GM19193 (cell line): Measurements from ENCODE around the gene VPS25.

Experiments used
- POLR2A ChIP-seq: IDR thresholded peaks from 4 replicates; pipeline ENCODE4 v1.6.1; 2011; ENCODE audit not compliant: insufficient read depth, insufficient read length; ENCODE audit errors: extremely low read depth

The VPS25 gene

GRCh38 chr17:42782166-42783061 lies 9.2 kb downstream of the VPS25 start:
- no peak for TF ChIP-seq POLR2A

- TF ChIP-seq POLR2A: no peak
These were observed 10.0 kb downstream of the VPS25 start for GRCh38 chr17:42783062-42783790.

GRCh38 chr17:42783791-42784138 lies 10.5 kb downstream of the VPS25 start:
- no peak for TF ChIP-seq POLR2A

- no peak for TF ChIP-seq POLR2A
These were observed 11.2 kb downstream of the VPS25 start for GRCh38 chr17:42784409-42784808.

- no peak for TF ChIP-seq POLR2A
These were observed 11.8 kb downstream of the VPS25 start for GRCh38 chr17:42784811-42785592.

GRCh38 chr17:42787266-42787665 lies 14.0 kb downstream of the VPS25 start:
- TF ChIP-seq POLR2A: no peak

GRCh38 chr17:42791948-42792347 lies 18.7 kb downstream of the VPS25 start:
- no peak for TF ChIP-seq POLR2A

GRCh38 chr17:42792545-42792944 lies 19.3 kb downstream of the VPS25 start:
- no peak for TF ChIP-seq POLR2A

GRCh38 chr17:42795061-42795460 lies 21.8 kb downstream of the VPS25 start:
- no peak for TF ChIP-seq POLR2A

GRCh38 chr17:42795465-42795864 lies 22.2 kb downstream of the VPS25 start:
- TF ChIP-seq POLR2A: no peak

- no peak for TF ChIP-seq POLR2A
These were observed 23.0 kb downstream of the VPS25 start for GRCh38 chr17:42796066-42796758.

GRCh38 chr17:42797067-42798007 lies 24.1 kb downstream of the VPS25 start:
- TF ChIP-seq POLR2A: no peak

- no peak for TF ChIP-seq POLR2A
These were observed 24.7 kb downstream of the VPS25 start for GRCh38 chr17:42798011-42798382.

- peak; percentile 65 for TF ChIP-seq POLR2A
These were observed 25.4 kb downstream of the VPS25 start, which contains the start of the genes CNTD1 and COA3 for GRCh38 chr17:42798383-42799380. TSS of gene CNTD1 (plus strand) at chr17:42798861. CDS start at chr17:42799068, 207 bp downstream. TSS of gene COA3 (minus strand) at chr17:42798704. CDS start at chr17:42798681, 23 bp downstream.
